OCI-LY7 (cell line): ENCODE data around the gene CTNNA2. TPM values are rescaled to one million over a fixed set of nuclear protein-coding genes. Genes with fewer than 3 reads are reported as not detected.

Experiments
- BruUV-seq: library from RNA; stranded (reverse); fragments of 400-500 nt; replicated peaks from 2 replicates; lab custom pipeline; 2021; lab: Mats Ljungman, UMichigan
- CTCF ChIA-PET: fragments of 300-600 bp; sonication (Branson Sonifier 250); formaldehyde crosslinking; loops from one replicate; lab custom pipeline; 2022; ENCODE audit warnings: antibody characterized with exemption; ENCODE audit not compliant: unreplicated experiment; lab: Charles Lee
- POLR2A ChIA-PET: fragments of 300-600 bp; sonication (Branson Sonifier 250); formaldehyde crosslinking; loops from one replicate; lab custom pipeline; 2022; ENCODE audit warnings: antibody characterized with exemption; lab: Charles Lee
- DNase-seq: peaks from one replicate; pipeline ENCODE4 v3.0.0-alpha.2; 2015; ENCODE audit warnings: low spot score
- H2AFZ ChIP-seq: fragments of 200-600 bp; sonication (generic), shearing (Covaris generic); 2 replicates; pipeline ENCODE4 v1.6.1; 2014; ENCODE audit warnings: mild to moderate bottlenecking, antibody characterized with exemption, low read length, moderate library complexity
- H3K27ac ChIP-seq: fragments of 200-600 bp; sonication (generic); 2 replicates; pipeline ENCODE4 v1.5.1; 2014; ENCODE audit warnings: mixed run types, low read depth, mild to moderate bottlenecking, moderate library complexity, low read length, inconsistent platforms; ENCODE audit not compliant: poor library complexity, severe bottlenecking
- H3K36me3 ChIP-seq: fragments of 200-600 bp; sonication (generic); 2 replicates; pipeline ENCODE4 v1.6.1; 2014; ENCODE audit warnings: mild to moderate bottlenecking, antibody characterized with exemption, low read length, moderate library complexity, mixed read lengths; ENCODE audit not compliant: insufficient read depth
- H3K4me1 ChIP-seq: fragments of 200-600 bp; sonication (generic); 2 replicates; pipeline ENCODE4 v1.5.1; 2014; ENCODE audit warnings: mild to moderate bottlenecking, low read length; ENCODE audit not compliant: insufficient read depth, poor library complexity, severe bottlenecking
- H3K4me2 ChIP-seq: fragments of 200-600 bp; sonication (generic); 2 replicates; pipeline ENCODE4 v1.6.1; 2014; ENCODE audit warnings: mild to moderate bottlenecking, low read length
- H3K4me3 ChIP-seq: fragments of 200-600 bp; sonication (generic); 2 replicates; pipeline ENCODE4 v1.5.1; 2014; ENCODE audit warnings: mild to moderate bottlenecking, low read depth, low read length; ENCODE audit not compliant: poor library complexity, severe bottlenecking
- H3K79me2 ChIP-seq: fragments of 200-600 bp; sonication (generic); 2 replicates; pipeline ENCODE4 v1.6.1; 2016; ENCODE audit warnings: low read depth, mild to moderate bottlenecking, low read length, moderate library complexity, mixed read lengths; ENCODE audit not compliant: insufficient read depth
- H3K9me2 ChIP-seq: fragments of 200-600 bp; sonication (generic); 2 replicates; pipeline ENCODE4 v1.6.1; 2016; ENCODE audit warnings: mild to moderate bottlenecking, low read length, mixed read lengths; ENCODE audit not compliant: insufficient read depth
- H3K9me3 ChIP-seq: fragments of 200-600 bp; sonication (generic); 2 replicates; pipeline ENCODE4 v1.6.1; 2014; ENCODE audit warnings: mild to moderate bottlenecking, mixed run types, low read length, mixed read lengths
- H4K20me1 ChIP-seq: fragments of 200-600 bp; sonication (generic); 2 replicates; pipeline ENCODE4 v1.6.1; 2014; ENCODE audit warnings: mild to moderate bottlenecking, antibody characterized with exemption, low read length, moderate library complexity, mixed read lengths; ENCODE audit not compliant: insufficient read depth
- CTCF ChIP-seq: fragments of 200-600 bp; sonication (generic); conservative IDR thresholded peaks from 2 replicates; pipeline ENCODE4 v1.5.1; 2014; ENCODE audit warnings: mild to moderate bottlenecking, antibody characterized with exemption, low read length, moderate library complexity, mixed read lengths
- EZH2phosphoT487 ChIP-seq: fragments of 200-600 bp; sonication (generic); IDR thresholded peaks from 2 replicates; pipeline ENCODE4 v1.6.1; 2018; ENCODE audit warnings: low read depth, borderline replicate concordance, mild to moderate bottlenecking, mixed run types, antibody characterized with exemption, low read length, moderate library complexity, mixed read lengths
- intact Hi-C: fragments of 100-400 bp; cut with micrococcal nuclease; formaldehyde crosslinking; loops from one replicate; pipeline ENCODE4 v1.10.0; 2022; ENCODE audit not compliant: unreplicated experiment
- total RNA-seq, 2 experiments: library from RNA; depleted of rRNA in 1 of 2; stranded (reverse); fragments of >200 nt in 1 of 2; shearing (Covaris generic) in 1 of 2; gene quantifications; 2 replicates each; pipeline ENCODE4 v1.2.3, GENCODE V29; 2014 to 2022

Gene CTNNA2
- total RNA-seq, 2 experiments from 2014 or later = 0.19 to 2.7 TPM

DNA sequence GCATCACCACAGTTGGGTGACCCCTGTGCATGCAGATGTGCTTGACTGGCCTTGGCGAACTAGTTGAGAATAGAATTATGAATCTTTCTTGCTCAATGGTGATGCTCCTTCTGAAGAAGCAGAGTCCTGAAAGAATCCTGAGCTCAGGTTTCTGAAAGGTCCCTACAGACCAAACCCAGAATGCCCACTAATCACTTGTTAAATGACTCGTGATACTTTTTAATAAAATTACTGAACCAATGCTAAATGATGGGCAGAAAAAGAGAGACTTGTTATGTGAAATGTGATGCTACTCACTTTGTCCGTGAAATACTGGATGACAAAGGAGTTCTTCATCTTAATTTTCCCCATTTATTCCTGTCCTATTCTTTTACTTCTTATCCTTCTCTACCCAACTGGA is 1055.2 kb downstream of the CTNNA2 start:
- Histone ChIP-seq H3K9me2 (no peaks in the 10 kb centered on the region), H3K4me2 (no peak overlapping the region), H2AFZ (no peak overlapping the region), H4K20me1 (no peaks in the 10 kb centered on the region), H3K36me3 (no peaks in the 10 kb centered on the region), H3K27ac (no peak overlapping the region), H3K79me2 (no peaks in the 10 kb centered on the region), H3K4me3 (no peak overlapping the region), H3K9me3 (no peaks in the 10 kb centered on the region), H3K4me1 (no peaks in the 10 kb centered on the region)
- TF ChIP-seq CTCF (no peak), EZH2phosphoT487 (no peak)
- POLR2A ChIA-PET = no interaction called here
- no TSS peak for BruUV-seq
- intact Hi-C loops = no loop called here
- no peak for DNase-seq
- CTCF ChIA-PET = no interaction called here

DNA sequence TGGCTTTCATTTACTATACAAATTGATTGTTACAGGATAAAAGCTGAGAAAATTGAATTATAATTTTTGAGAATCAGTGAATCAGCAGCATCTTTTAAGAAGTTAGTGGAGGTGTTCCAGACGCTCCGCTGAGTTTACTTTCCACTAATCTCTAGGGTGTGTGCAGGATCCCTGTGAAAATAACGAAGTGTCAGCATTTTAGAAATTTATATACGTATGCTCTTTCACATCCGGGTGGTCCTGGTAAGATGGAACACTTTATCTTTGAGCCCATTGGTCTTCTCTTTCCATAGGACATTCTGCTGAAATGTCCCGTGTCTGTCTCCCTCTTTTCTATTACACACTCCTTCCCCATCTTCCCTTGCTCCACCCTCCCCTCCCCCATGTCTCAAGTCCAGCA is 1060.3 kb downstream of the CTNNA2 start:
- DNase-seq = no peak
- no peaks in the 10 kb centered on the region for H3K4me1 ChIP-seq
- TF ChIP-seq EZH2phosphoT487 (no peak), CTCF (no peak)
- intact Hi-C loops = no loop called here
- H3K4me2 ChIP-seq = no peak overlapping the region
- no peaks in the 10 kb centered on the region for H3K79me2 ChIP-seq
- BruUV-seq = no TSS peak
- H4K20me1 ChIP-seq = no peaks in the 10 kb centered on the region
- CTCF ChIA-PET = no interaction called here
- H3K9me2 ChIP-seq = no peaks in the 10 kb centered on the region
- H3K4me3 ChIP-seq = no peak overlapping the region
- no peak overlapping the region for H2AFZ ChIP-seq
- POLR2A ChIA-PET = interaction anchor here (0.6 kb wide), 1 partner anchor 77 kb away, joined by 7 read pairs; no protein-coding TSS in a partner anchor
- no peaks in the 10 kb centered on the region for H3K9me3 ChIP-seq
- no peak overlapping the region for H3K27ac ChIP-seq
- H3K36me3 ChIP-seq = no peaks in the 10 kb centered on the region

GRCh38 chr2:80573950-80574349 is 1061.1 kb downstream of the CTNNA2 start:
- H3K9me2 ChIP-seq = no peaks in the 10 kb centered on the region
- no TSS peak for BruUV-seq

More at GRCh38 chr2:80573950-80574349, 1061.1 kb downstream of the CTNNA2 start:
- POLR2A ChIA-PET = interaction anchor here (0.6 kb wide), 2 partner anchors 77 to 420 kb away, joined by 3 to 7 read pairs; no protein-coding TSS in a partner anchor
- intact Hi-C loops = no loop called here
- Histone ChIP-seq H4K20me1 (no peaks in the 10 kb centered on the region), H3K27ac (no peak overlapping the region), H3K4me3 (no peak overlapping the region), H3K9me3 (no peaks in the 10 kb centered on the region), H3K36me3 (no peaks in the 10 kb centered on the region), H3K4me1 (no peaks in the 10 kb centered on the region), H3K4me2 (no peak overlapping the region), H2AFZ (no peak overlapping the region), H3K79me2 (no peaks in the 10 kb centered on the region)
- TF ChIP-seq CTCF (no peak), EZH2phosphoT487 (no peak)
- CTCF ChIA-PET = no interaction called here
- DNase-seq = no peak
